ENCODE results near the gene CXCL6. TPM values are rescaled to one million over a fixed set of nuclear protein-coding genes. Genes with fewer than 3 reads are reported as not detected.

Gene CXCL6
- not detected for polyA plus RNA-seq

- no peaks in the 10 kb centered on the region for H3K4me1 Mint-ChIP-seq
- H3K9me3 Mint-ChIP-seq: peaks cover 0 to 3% (median 0%) of the 10 kb centered on the region in 3 donors
- H3K27me3 Mint-ChIP-seq: peaks cover 8% of the 10 kb centered on the region
- H3K36me3 Mint-ChIP-seq: no peaks in the 10 kb centered on the region
- H3K27ac Mint-ChIP-seq: no peak within 1 kb of the TSS
- no peak within 1 kb of the TSS for H3K4me3 Mint-ChIP-seq
Observed at GRCh38 chr4:73836373-73837279, at the start of gene CXCL6. Gene CXCL6, plus strand, starts transcription at chr4:73836678. Its CDS starts 73 bp downstream, at chr4:73836751.

- no peak overlapping the region for H3K27ac Mint-ChIP-seq
- H3K4me1 Mint-ChIP-seq: no peaks in the 10 kb centered on the region
- H3K27me3 Mint-ChIP-seq: no peaks in the 10 kb centered on the region
- H3K9me3 Mint-ChIP-seq: peaks cover 2 to 12% (median 3%) of the 10 kb centered on the region in 3 donors
- H3K36me3 Mint-ChIP-seq: no peaks in the 10 kb centered on the region
- H3K4me3 Mint-ChIP-seq: no peak overlapping the region
Observed at GRCh38 chr4:73788411-73788810, 48.1 kb upstream of the CXCL6 start.

GRCh38 chr4:73798842-73799241 is 37.6 kb upstream of the CXCL6 start:
- peaks cover 4 to 22% (median 12%) of the 10 kb centered on the region in 3 donors for H3K9me3 Mint-ChIP-seq
- H3K27ac Mint-ChIP-seq: no peak overlapping the region
- no peaks in the 10 kb centered on the region for H3K36me3 Mint-ChIP-seq
- no peaks in the 10 kb centered on the region for H3K27me3 Mint-ChIP-seq
- H3K4me1 Mint-ChIP-seq: peaks cover 0 to 1% (median 0%) of the 10 kb centered on the region in 3 donors
- H3K4me3 Mint-ChIP-seq: no peak overlapping the region

- no peaks in the 10 kb centered on the region for H3K27me3 Mint-ChIP-seq
- peaks cover 4 to 26% (median 11%) of the 10 kb centered on the region in 3 donors for H3K9me3 Mint-ChIP-seq
- no peak overlapping the region for H3K4me3 Mint-ChIP-seq
- H3K27ac Mint-ChIP-seq: peak overlapping the region in 1 of 3 donors; percentile 59
- H3K36me3 Mint-ChIP-seq: no peaks in the 10 kb centered on the region
- H3K4me1 Mint-ChIP-seq: peaks cover 0 to 1% (median 0%) of the 10 kb centered on the region in 3 donors
Observed at GRCh38 chr4:73800206-73800605, 36.3 kb upstream of the CXCL6 start.

- Mint-ChIP-seq H3K9me3 (peaks cover 1 to 19% (median 8%) of the 10 kb centered on the region in 3 donors), H3K36me3 (no peaks in the 10 kb centered on the region), H3K4me3 (no peak overlapping the region), H3K27ac (no peak overlapping the region), H3K4me1 (peaks cover 0 to 1% (median 0%) of the 10 kb centered on the region in 3 donors), H3K27me3 (no peaks in the 10 kb centered on the region)
Observed at GRCh38 chr4:73801692-73802091, 34.8 kb upstream of the CXCL6 start.

GRCh38 chr4:73803213-73803612 is 33.3 kb upstream of the CXCL6 start:
- H3K9me3 Mint-ChIP-seq: peaks cover 0 to 21% (median 8%) of the 10 kb centered on the region in 3 donors
- no peaks in the 10 kb centered on the region for H3K27me3 Mint-ChIP-seq
- H3K36me3 Mint-ChIP-seq: no peaks in the 10 kb centered on the region
- no peak overlapping the region for H3K4me3 Mint-ChIP-seq
- H3K27ac Mint-ChIP-seq: no peak overlapping the region
- no peaks in the 10 kb centered on the region for H3K4me1 Mint-ChIP-seq

- no peaks in the 10 kb centered on the region for H3K27me3 Mint-ChIP-seq
- no peak overlapping the region for H3K4me3 Mint-ChIP-seq
- H3K9me3 Mint-ChIP-seq: peaks cover 0 to 3% (median 3%) of the 10 kb centered on the region in 3 donors
- H3K36me3 Mint-ChIP-seq: no peaks in the 10 kb centered on the region
- no peak overlapping the region for H3K27ac Mint-ChIP-seq
- H3K4me1 Mint-ChIP-seq: no peaks in the 10 kb centered on the region
Observed at GRCh38 chr4:73810191-73810590, 26.3 kb upstream of the CXCL6 start.

- H3K27ac Mint-ChIP-seq: no peak overlapping the region
- H3K4me3 Mint-ChIP-seq: no peak overlapping the region
- H3K9me3 Mint-ChIP-seq: peaks cover 0 to 3% (median 3%) of the 10 kb centered on the region in 3 donors
- H3K27me3 Mint-ChIP-seq: no peaks in the 10 kb centered on the region
- H3K36me3 Mint-ChIP-seq: no peaks in the 10 kb centered on the region
- H3K4me1 Mint-ChIP-seq: no peaks in the 10 kb centered on the region
Observed at GRCh38 chr4:73811841-73812240, 24.6 kb upstream of the CXCL6 start.

GRCh38 chr4:73814679-73815078 is 21.8 kb upstream of the CXCL6 start:
- H3K27ac Mint-ChIP-seq: no peak overlapping the region
- H3K4me1 Mint-ChIP-seq: no peaks in the 10 kb centered on the region
- H3K27me3 Mint-ChIP-seq: no peaks in the 10 kb centered on the region
- H3K4me3 Mint-ChIP-seq: no peak overlapping the region
- H3K36me3 Mint-ChIP-seq: no peaks in the 10 kb centered on the region
- H3K9me3 Mint-ChIP-seq: peaks cover 0 to 3% (median 0%) of the 10 kb centered on the region in 3 donors

GRCh38 chr4:73815145-73815544 is 21.3 kb upstream of the CXCL6 start:
- Mint-ChIP-seq H3K9me3 (peaks cover 0 to 3% (median 0%) of the 10 kb centered on the region in 3 donors), H3K36me3 (no peaks in the 10 kb centered on the region), H3K27me3 (no peaks in the 10 kb centered on the region), H3K4me3 (no peak overlapping the region), H3K27ac (no peak overlapping the region), H3K4me1 (no peaks in the 10 kb centered on the region)

- Mint-ChIP-seq H3K27me3 (no peaks in the 10 kb centered on the region), H3K36me3 (no peaks in the 10 kb centered on the region), H3K27ac (no peak overlapping the region), H3K4me3 (no peak overlapping the region), H3K9me3 (peaks cover 0 to 3% (median 0%) of the 10 kb centered on the region in 3 donors), H3K4me1 (no peaks in the 10 kb centered on the region)
Observed at GRCh38 chr4:73816814-73817213, 19.7 kb upstream of the CXCL6 start.

- Mint-ChIP-seq H3K9me3 (peaks cover 0 to 3% (median 0%) of the 10 kb centered on the region in 3 donors), H3K4me3 (no peak overlapping the region), H3K27ac (no peak overlapping the region), H3K27me3 (no peaks in the 10 kb centered on the region), H3K4me1 (no peaks in the 10 kb centered on the region), H3K36me3 (no peaks in the 10 kb centered on the region)
Observed at GRCh38 chr4:73817341-73817740, 19.1 kb upstream of the CXCL6 start.

- no peaks in the 10 kb centered on the region for H3K4me1 Mint-ChIP-seq
- H3K4me3 Mint-ChIP-seq: no peak overlapping the region
- no peaks in the 10 kb centered on the region for H3K36me3 Mint-ChIP-seq
- H3K27me3 Mint-ChIP-seq: no peaks in the 10 kb centered on the region
- H3K27ac Mint-ChIP-seq: no peak overlapping the region
- peaks cover 0 to 3% (median 0%) of the 10 kb centered on the region in 3 donors for H3K9me3 Mint-ChIP-seq
Observed at GRCh38 chr4:73821325-73821724, 15.2 kb upstream of the CXCL6 start.

GRCh38 chr4:73822389-73822788 is 14.1 kb upstream of the CXCL6 start:
- Mint-ChIP-seq H3K36me3 (no peaks in the 10 kb centered on the region), H3K27ac (no peak overlapping the region), H3K4me3 (no peak overlapping the region), H3K9me3 (peaks cover 0 to 7% (median 0%) of the 10 kb centered on the region in 3 donors), H3K4me1 (no peaks in the 10 kb centered on the region), H3K27me3 (peaks cover 2% of the 10 kb centered on the region)

- Mint-ChIP-seq H3K9me3 (peaks cover 0 to 12% (median 0%) of the 10 kb centered on the region in 3 donors), H3K4me1 (no peaks in the 10 kb centered on the region), H3K36me3 (no peaks in the 10 kb centered on the region), H3K27me3 (peaks cover 2% of the 10 kb centered on the region), H3K4me3 (no peak overlapping the region), H3K27ac (no peak overlapping the region)
Observed at GRCh38 chr4:73822812-73823504, 13.5 kb upstream of the CXCL6 start.

All from IgD-negative memory B cell (primary cell).